ENCODE results near the gene ANKS4B. TPM values are rescaled to one million over a fixed set of nuclear protein-coding genes. Genes with fewer than 3 reads are reported as not detected.

Gene ANKS4B
- total RNA-seq, 1 experiment from 2014 or later = 0.07 TPM

GRCh38 chr16:21301168-21301894 is 67.8 kb downstream of the ANKS4B start (continued):
- TF ChIP-seq PRDM15 (CRISPR knock-in tag; IDR thresholded peaks at IDR 0.05) (no peak), EMX1 (CRISPR knock-in tag; IDR thresholded peaks at IDR 0.05) (no peak)

GRCh38 chr16:21301895-21302291 is 68.4 kb downstream of the ANKS4B start:
- peak overlapping the region; percentile 91 for H3K4me3 Mint-ChIP-seq
- TF ChIP-seq ETV6 (CRISPR knock-in tag; IDR thresholded peaks at IDR 0.05) = no peak
- no peak for TF ChIP-seq FOXJ3 (CRISPR knock-in tag; IDR thresholded peaks at IDR 0.05; ENCODE audit: borderline replicate concordance)
- TF ChIP-seq, protein P1, sequence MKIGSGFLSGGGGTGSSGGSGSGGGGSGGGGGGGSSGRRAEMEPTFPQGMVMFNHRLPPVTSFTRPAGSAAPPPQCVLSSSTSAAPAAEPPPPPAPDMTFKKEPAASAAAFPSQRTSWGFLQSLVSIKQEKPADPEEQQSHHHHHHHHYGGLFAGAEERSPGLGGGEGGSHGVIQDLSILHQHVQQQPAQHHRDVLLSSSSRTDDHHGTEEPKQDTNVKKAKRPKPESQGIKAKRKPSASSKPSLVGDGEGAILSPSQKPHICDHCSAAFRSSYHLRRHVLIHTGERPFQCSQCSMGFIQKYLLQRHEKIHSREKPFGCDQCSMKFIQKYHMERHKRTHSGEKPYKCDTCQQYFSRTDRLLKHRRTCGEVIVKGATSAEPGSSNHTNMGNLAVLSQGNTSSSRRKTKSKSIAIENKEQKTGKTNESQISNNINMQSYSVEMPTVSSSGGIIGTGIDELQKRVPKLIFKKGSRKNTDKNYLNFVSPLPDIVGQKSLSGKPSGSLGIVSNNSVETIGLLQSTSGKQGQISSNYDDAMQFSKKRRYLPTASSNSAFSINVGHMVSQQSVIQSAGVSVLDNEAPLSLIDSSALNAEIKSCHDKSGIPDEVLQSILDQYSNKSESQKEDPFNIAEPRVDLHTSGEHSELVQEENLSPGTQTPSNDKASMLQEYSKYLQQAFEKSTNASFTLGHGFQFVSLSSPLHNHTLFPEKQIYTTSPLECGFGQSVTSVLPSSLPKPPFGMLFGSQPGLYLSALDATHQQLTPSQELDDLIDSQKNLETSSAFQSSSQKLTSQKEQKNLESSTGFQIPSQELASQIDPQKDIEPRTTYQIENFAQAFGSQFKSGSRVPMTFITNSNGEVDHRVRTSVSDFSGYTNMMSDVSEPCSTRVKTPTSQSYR (CRISPR knock-in tag; IDR thresholded peaks at IDR 0.05) = no peak
- TF ChIP-seq FOXK1 (CRISPR knock-in tag; IDR thresholded peaks at IDR 0.05) = no peak
- TF ChIP-seq, protein P2, sequence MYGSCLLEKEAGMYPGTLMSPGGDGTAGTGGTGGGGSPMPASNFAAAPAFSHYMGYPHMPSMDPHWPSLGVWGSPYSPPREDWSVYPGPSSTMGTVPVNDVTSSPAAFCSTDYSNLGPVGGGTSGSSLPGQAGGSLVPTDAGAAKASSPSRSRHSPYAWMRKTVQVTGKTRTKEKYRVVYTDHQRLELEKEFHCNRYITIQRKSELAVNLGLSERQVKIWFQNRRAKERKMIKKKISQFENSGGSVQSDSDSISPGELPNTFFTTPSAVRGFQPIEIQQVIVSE (CRISPR knock-in tag; IDR thresholded peaks at IDR 0.05; ENCODE audit: borderline replicate concordance) = no peak
- TF ChIP-seq PRRX2 (CRISPR knock-in tag; IDR thresholded peaks at IDR 0.05) = no peak
- no peak for TF ChIP-seq IRF2 (CRISPR knock-in tag; IDR thresholded peaks at IDR 0.05; ENCODE audit: borderline replicate concordance, low read depth)
- TF ChIP-seq, protein P3, sequence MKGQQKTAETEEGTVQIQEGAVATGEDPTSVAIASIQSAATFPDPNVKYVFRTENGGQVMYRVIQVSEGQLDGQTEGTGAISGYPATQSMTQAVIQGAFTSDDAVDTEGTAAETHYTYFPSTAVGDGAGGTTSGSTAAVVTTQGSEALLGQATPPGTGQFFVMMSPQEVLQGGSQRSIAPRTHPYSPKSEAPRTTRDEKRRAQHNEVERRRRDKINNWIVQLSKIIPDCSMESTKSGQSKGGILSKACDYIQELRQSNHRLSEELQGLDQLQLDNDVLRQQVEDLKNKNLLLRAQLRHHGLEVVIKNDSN (CRISPR knock-in tag; IDR thresholded peaks at IDR 0.05) = no peak
- no peak for TF ChIP-seq E2F4 (CRISPR knock-in tag; IDR thresholded peaks at IDR 0.05; ENCODE audit: borderline replicate concordance, low read depth)
- TF ChIP-seq ZNF121 (CRISPR knock-in tag; IDR thresholded peaks at IDR 0.05) = no peak
- no peaks in the 10 kb centered on the region for H3K36me3 Mint-ChIP-seq
- peaks cover 57% of the 10 kb centered on the region for H3K27me3 Mint-ChIP-seq (ENCODE audit: low read depth)
- ChIA-PET POLR2A (interaction anchor here (2.0 to 2.1 kb wide), 2 partner anchors 113 to 143 kb away, joined by 8 to 15 read pairs; no protein-coding TSS in a partner anchor), CTCF (interaction anchor here (1.1 to 5.0 kb wide), 12 partner anchors 14 to 1019 kb away, joined by 3 to 186 read pairs (median 7); partner anchors contain the start of genes CRYM, ERI2, LDAF1 and REXO5)
- no peak overlapping the region for H3K27ac Mint-ChIP-seq
- ATAC-seq (no peak), DNase-seq (ENCODE audit: low spot score) (no peak)
- no peaks in the 10 kb centered on the region for H3K9me3 Mint-ChIP-seq
- H3K4me1 Mint-ChIP-seq = peaks cover 31% of the 10 kb centered on the region

DNA sequence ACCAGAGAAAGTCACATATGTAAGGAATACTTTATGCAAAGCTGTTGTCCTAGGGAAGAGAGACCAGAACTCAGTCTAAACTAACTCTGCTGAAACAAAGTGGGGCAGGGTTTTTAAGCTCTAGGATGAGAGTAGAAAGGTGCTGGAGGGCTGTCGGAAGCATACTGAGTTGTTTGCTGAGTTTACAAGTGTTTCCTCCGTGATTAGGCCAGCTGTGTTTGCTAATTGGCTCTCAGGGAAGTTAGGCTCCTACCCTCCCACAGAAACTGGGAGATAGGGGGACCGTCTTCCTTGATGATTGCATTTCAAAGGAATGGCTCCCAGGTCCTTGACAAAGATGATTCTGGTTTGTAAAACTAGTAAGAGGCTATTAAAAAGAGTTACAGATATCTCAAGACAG is 69.0 kb downstream of the ANKS4B start:
- no peak for DNase-seq (ENCODE audit: low spot score)
- no peaks in the 10 kb centered on the region for H3K36me3 Mint-ChIP-seq
- H3K4me3 Mint-ChIP-seq = peak overlapping the region; percentile 91
- ChIA-PET POLR2A (interaction anchor here (0.7 kb wide), 1 partner anchor 146 kb away, joined by 4 read pairs; no protein-coding TSS in a partner anchor), CTCF (interaction anchor here (1.1 to 5.0 kb wide), 4 partner anchors 19 to 1019 kb away, joined by 4 to 186 read pairs (median 78); partner anchors contain the start of gene LDAF1)
- H3K27me3 Mint-ChIP-seq (ENCODE audit: low read depth) = peaks cover 60% of the 10 kb centered on the region
- ATAC-seq = no peak
- H3K4me1 Mint-ChIP-seq = peaks cover 31% of the 10 kb centered on the region
- no peaks in the 10 kb centered on the region for H3K9me3 Mint-ChIP-seq
- H3K27ac Mint-ChIP-seq = no peak overlapping the region
- TF ChIP-seq MLX (CRISPR knock-in tag; IDR thresholded peaks at IDR 0.05) (no peak), RELA (CRISPR knock-in tag; IDR thresholded peaks at IDR 0.05; ENCODE audit: borderline replicate concordance) (no peak), NFATC4 (CRISPR knock-in tag; IDR thresholded peaks at IDR 0.05) (no peak), KAT7 (CRISPR knock-in tag; IDR thresholded peaks at IDR 0.05; ENCODE audit: borderline replicate concordance) (no peak), ZNF317 (CRISPR knock-in tag; IDR thresholded peaks at IDR 0.05; ENCODE audit: borderline replicate concordance, low read depth) (no peak), CBFB (CRISPR knock-in tag; IDR thresholded peaks at IDR 0.05; ENCODE audit: low read depth) (no peak)
- TF ChIP-seq, protein P4, sequence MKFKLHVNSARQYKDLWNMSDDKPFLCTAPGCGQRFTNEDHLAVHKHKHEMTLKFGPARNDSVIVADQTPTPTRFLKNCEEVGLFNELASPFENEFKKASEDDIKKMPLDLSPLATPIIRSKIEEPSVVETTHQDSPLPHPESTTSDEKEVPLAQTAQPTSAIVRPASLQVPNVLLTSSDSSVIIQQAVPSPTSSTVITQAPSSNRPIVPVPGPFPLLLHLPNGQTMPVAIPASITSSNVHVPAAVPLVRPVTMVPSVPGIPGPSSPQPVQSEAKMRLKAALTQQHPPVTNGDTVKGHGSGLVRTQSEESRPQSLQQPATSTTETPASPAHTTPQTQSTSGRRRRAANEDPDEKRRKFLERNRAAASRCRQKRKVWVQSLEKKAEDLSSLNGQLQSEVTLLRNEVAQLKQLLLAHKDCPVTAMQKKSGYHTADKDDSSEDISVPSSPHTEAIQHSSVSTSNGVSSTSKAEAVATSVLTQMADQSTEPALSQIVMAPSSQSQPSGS (CRISPR knock-in tag; IDR thresholded peaks at IDR 0.05; ENCODE audit: borderline replicate concordance, low read depth) = no peak

Measured in WTC11 (cell line).